ENCODE results near the gene CNTNAP5. TPM values are rescaled to one million over a fixed set of nuclear protein-coding genes. Genes with fewer than 3 reads are reported as not detected.

CNTNAP5 gene
- polyA plus RNA-seq, 1 experiment, result not detected

DNA sequence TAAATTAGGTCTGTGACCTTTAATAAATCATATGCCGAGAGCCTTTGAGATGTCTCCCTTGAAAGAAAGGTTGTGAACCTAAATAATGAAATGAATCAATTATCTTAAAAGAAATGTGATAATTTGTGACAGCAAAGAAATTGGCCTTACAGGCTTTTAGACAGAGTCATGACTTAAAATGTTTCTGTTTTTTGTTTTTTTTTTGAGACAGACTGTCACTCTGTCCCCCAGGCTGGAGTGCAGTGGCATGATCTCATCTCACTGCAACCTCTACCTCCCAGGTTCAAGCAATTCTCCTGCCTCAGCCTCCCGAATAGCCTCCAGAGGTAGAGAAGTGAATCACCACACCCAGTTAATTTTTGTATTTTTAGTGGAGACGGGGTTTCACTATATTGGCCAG, 898.0 kb downstream of the CNTNAP5 start:
- ChIA-PET POLR2A (no interaction called here), CTCF (no interaction called here)
- H3K4me3 ChIP-seq (ENCODE audit: low read depth, low read length), result no peak overlapping the region
- no peak for DNase-seq (ENCODE audit: low read depth)
- H3K36me3 ChIP-seq (ENCODE audit: control insufficient read depth, insufficient read depth, low read length), result no peaks in the 10 kb centered on the region
- H3K27me3 ChIP-seq (ENCODE audit: control insufficient read depth, insufficient read depth, low read length), result no peaks in the 10 kb centered on the region
- TF ChIP-seq, protein P1, sequence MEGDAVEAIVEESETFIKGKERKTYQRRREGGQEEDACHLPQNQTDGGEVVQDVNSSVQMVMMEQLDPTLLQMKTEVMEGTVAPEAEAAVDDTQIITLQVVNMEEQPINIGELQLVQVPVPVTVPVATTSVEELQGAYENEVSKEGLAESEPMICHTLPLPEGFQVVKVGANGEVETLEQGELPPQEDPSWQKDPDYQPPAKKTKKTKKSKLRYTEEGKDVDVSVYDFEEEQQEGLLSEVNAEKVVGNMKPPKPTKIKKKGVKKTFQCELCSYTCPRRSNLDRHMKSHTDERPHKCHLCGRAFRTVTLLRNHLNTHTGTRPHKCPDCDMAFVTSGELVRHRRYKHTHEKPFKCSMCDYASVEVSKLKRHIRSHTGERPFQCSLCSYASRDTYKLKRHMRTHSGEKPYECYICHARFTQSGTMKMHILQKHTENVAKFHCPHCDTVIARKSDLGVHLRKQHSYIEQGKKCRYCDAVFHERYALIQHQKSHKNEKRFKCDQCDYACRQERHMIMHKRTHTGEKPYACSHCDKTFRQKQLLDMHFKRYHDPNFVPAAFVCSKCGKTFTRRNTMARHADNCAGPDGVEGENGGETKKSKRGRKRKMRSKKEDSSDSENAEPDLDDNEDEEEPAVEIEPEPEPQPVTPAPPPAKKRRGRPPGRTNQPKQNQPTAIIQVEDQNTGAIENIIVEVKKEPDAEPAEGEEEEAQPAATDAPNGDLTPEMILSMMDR (IDR thresholded peaks at IDR 0.05; ENCODE audit: insufficient read depth, low read depth, low read length), result no peak

DNA sequence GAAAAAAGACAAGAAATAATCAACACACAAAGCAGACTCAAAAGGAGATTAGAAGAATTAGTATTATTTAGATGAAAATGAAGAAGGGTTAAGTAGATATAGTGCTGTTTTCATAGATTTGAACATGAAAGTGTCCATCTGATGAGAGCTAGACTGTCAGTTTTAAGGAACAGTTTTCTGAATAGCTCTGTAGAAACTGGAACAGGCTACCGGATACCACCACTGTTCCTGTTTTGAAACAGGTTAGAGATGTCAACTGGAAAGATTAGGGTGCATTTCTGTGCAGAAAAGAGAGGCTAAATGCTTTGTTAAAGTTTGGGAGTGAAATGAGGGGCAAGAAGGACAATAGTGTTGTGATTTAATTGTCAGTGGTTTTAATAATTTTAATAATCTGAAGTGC, 908.8 kb downstream of the CNTNAP5 start:
- Histone ChIP-seq H3K36me3 (ENCODE audit: control insufficient read depth, insufficient read depth, low read length) (no peaks in the 10 kb centered on the region), H3K27me3 (ENCODE audit: control insufficient read depth, insufficient read depth, low read length) (no peaks in the 10 kb centered on the region), H3K4me3 (ENCODE audit: low read depth, low read length) (no peak overlapping the region)
- ChIA-PET CTCF (interaction anchor here (0.7 kb wide), 1 partner anchor 12 kb away, joined by 3 read pairs; no protein-coding TSS in a partner anchor), POLR2A (no interaction called here)
- TF ChIP-seq, protein P1 (IDR thresholded peaks at IDR 0.05; ENCODE audit: insufficient read depth, low read depth, low read length), result no peak
- no peak for DNase-seq (ENCODE audit: low read depth)

DNA sequence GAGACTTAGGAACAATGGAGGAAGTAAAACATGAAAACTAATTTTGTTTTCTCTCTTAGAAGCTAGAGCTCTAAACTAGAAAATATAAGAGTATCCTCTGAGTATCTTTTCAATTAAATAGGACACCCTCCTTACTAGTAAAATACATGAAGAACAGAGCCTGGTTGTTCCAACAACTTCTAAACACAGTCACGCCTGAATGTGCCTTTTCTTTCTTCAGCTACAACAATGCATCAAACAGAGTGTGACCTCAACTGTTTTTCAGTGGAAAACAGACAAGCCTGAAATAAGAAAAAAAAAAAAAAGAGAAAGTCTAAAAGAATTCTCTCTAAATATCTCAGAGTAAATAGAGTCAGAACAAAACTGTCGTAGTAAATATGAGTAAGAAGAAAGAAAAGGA, 928.8 kb downstream of the CNTNAP5 start:
- ChIA-PET POLR2A (no interaction called here), CTCF (no interaction called here)
- TF ChIP-seq, protein P1 (IDR thresholded peaks at IDR 0.05; ENCODE audit: insufficient read depth, low read depth, low read length), result no peak
- no peak for DNase-seq (ENCODE audit: low read depth)
- Histone ChIP-seq H3K4me3 (ENCODE audit: low read depth, low read length) (no peak overlapping the region), H3K27me3 (ENCODE audit: control insufficient read depth, insufficient read depth, low read length) (no peaks in the 10 kb centered on the region), H3K36me3 (ENCODE audit: control insufficient read depth, insufficient read depth, low read length) (no peaks in the 10 kb centered on the region)

DNA sequence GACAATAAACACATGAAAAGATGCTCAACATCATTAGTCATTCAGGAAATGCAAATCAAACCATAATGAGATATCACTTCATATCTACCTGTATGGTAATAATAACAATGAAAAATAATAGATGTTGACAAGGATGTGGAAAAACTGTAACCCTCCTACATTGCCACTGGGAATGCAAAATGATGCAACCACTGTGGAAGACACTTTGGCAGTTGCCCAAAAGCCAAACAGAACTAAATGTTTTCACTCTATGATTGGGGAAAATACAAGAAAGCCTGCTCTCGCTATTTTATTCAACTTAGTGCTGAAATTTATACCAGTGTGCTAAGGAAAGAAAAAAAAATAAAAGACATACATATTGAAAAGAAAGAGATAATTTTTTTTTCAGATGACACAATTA, 934.5 kb downstream of the CNTNAP5 start:
- Histone ChIP-seq H3K27me3 (ENCODE audit: control insufficient read depth, insufficient read depth, low read length) (no peaks in the 10 kb centered on the region), H3K36me3 (ENCODE audit: control insufficient read depth, insufficient read depth, low read length) (no peaks in the 10 kb centered on the region), H3K4me3 (ENCODE audit: low read depth, low read length) (no peak overlapping the region)
- no peak for DNase-seq (ENCODE audit: low read depth)
- ChIA-PET POLR2A (no interaction called here), CTCF (no interaction called here)
- TF ChIP-seq, protein P1 (IDR thresholded peaks at IDR 0.05; ENCODE audit: insufficient read depth, low read depth, low read length), result no peak

DNA sequence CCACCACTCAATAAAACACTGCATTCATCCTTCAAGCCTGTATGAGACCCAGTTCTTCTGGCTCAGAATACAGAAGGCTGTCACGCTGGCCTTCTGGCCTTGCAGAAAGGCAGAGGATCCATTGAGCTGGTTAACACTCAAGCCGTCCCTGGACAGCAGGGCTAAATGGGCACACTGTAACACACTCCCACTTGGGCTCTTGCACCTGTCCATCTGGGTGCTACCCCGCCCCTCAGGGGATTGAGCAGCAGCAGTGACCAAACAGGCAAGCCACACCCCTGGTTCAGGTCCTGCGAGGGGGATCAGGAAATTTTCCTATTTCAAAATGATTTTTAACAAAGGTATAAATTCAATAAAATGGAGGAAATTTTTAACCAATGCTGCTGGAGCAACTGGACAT, 936.0 kb downstream of the CNTNAP5 start:
- DNase-seq (ENCODE audit: low read depth), result no peak
- no peak overlapping the region for H3K4me3 ChIP-seq (ENCODE audit: low read depth, low read length)
- H3K27me3 ChIP-seq (ENCODE audit: control insufficient read depth, insufficient read depth, low read length), result no peaks in the 10 kb centered on the region
- CTCF ChIA-PET, result no interaction called here
- TF ChIP-seq, protein P1 (IDR thresholded peaks at IDR 0.05; ENCODE audit: insufficient read depth, low read depth, low read length), result no peak
- POLR2A ChIA-PET, result no interaction called here
- no peaks in the 10 kb centered on the region for H3K36me3 ChIP-seq (ENCODE audit: control insufficient read depth, insufficient read depth, low read length)

Small RNA genes within 50 kb of the gene (small RNA-seq; reads per million reads assigned to genes)
- gene AC019159.1 (ENCODE audit: insufficient read length, low read depth, low replicate concordance) (not detected), gene MTND5P22 (ENCODE audit: insufficient read length, low read depth, low replicate concordance) (not detected), gene RNA5SP102 (ENCODE audit: insufficient read length, low read depth, low replicate concordance) (not detected)

Data from BJ (cell line).